Measurements from ENCODE around the gene ATP7B.

DNA sequence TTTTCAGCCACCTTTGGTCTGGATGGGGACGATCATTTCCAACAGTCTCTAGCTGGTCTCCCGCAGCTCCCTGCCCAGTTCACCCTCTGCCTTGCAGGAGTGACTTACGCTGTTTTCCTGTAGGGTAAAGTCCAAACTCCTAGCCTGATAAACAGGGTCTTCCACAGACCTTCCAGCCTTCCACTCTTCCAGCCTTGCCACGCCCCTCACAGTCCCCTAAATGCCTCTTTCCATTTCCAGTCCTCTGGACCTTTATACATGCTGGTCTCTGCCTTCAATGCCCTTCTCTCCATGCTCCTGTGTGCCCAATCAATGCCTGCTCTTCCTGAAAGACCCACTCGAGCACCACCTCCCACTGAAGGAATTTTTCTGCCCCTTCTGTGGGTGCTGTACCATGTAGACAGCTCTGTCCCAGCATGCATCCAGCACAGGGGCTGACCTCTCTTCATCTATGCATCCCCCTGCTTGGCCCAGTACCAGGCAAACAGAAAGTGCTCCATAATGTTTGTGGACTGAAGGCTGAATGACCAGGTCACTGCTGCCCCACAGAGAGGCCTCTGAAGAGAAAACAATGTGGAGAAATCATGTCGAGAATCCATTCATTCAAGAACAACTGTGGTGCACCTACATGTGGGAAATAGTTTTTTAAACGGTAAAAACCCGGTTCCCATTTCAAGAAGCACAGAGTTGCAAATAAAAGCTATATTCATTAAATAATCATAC is 4.6 kb downstream of the ATP7B start:
- TF ChIP-seq, protein P1, sequence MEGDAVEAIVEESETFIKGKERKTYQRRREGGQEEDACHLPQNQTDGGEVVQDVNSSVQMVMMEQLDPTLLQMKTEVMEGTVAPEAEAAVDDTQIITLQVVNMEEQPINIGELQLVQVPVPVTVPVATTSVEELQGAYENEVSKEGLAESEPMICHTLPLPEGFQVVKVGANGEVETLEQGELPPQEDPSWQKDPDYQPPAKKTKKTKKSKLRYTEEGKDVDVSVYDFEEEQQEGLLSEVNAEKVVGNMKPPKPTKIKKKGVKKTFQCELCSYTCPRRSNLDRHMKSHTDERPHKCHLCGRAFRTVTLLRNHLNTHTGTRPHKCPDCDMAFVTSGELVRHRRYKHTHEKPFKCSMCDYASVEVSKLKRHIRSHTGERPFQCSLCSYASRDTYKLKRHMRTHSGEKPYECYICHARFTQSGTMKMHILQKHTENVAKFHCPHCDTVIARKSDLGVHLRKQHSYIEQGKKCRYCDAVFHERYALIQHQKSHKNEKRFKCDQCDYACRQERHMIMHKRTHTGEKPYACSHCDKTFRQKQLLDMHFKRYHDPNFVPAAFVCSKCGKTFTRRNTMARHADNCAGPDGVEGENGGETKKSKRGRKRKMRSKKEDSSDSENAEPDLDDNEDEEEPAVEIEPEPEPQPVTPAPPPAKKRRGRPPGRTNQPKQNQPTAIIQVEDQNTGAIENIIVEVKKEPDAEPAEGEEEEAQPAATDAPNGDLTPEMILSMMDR (IDR thresholded peaks at IDR 0.05; ENCODE audit: borderline replicate concordance, extremely low read depth, low read length, poor library complexity, severe bottlenecking) = no peak
- TF ChIP-seq EZH2 (IDR thresholded peaks at IDR 0.05; ENCODE audit: borderline replicate concordance, low read depth, low read length, severe bottlenecking) = no peak

Measured in DND-41 (cell line).